NCI-H2196 treated with DMSO at 0.1 percent for 48 hours (cell line): ENCODE results near the gene TMEM45B.

Experiments used
- DNase-seq: peaks from one replicate; lab custom pipeline; 2025; ENCODE audit not compliant: unreplicated experiment; lab: John Stamatoyannopoulos, UW

The TMEM45B gene

DNA sequence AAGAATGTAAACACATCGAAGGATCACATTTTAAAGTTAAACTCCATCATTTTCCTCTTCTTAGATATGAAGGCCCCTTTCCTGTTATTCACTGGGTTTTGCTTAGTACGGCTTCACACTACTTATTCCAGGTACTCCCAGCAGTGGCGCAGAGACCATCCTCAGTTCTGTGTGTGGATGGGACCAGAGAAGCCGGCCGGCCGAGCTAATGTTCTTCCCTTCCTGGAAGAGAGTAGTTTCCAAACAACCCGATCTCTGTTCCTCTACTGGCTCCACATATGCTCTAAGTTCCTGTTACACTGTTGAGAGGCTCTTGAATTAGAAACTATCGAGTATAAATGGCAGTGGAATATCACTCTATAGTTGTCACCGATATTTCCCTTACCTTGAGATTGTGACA lies 80.4 kb downstream of the TMEM45B start:
- DNase-seq, result no peak

DNA sequence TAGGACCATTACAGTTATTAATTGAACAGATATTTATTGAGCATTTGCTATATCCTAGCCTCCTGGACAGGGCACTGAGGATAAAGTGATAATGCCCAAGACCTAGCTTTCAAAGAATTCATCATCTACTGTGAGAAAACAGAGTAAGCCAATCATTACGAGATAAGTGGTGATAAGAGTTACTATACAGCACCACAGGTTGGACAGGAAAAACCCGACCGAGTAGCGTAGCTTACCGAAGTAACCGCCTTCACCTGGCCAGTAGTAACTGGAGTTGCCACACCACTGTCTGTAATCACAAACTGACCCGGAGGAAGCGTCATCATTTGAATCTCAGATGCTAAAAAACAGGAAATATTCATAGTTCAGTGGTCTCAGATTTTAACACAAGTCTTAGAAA lies 89.8 kb downstream of the TMEM45B start:
- DNase-seq, result no peak
